ENCODE results near the gene UMAD1.

Gene UMAD1

DNA sequence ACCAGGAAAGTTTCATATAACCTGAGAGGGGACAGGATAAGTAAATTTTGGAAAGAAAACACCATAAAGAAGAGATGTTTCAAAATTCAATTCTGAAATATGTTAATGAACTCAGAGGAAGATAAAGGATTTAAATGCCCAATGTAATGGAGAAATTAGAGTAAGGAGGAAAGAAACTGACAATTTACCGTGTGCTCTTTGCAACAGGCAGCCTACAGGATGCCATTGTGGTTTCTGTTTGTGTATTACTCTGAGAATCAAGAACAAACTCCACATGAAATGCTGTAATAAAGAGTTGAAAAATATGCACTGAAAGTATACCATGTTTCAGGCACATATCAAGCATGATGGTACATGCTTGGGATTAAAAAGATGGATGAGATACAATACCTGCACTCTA lies 283.3 kb downstream of the UMAD1 start:
- TF ChIP-seq SIN3A (IDR thresholded peaks at IDR 0.05; ENCODE audit: borderline replicate concordance, insufficient read depth, low read length), result no peak
- TF ChIP-seq, protein P1, sequence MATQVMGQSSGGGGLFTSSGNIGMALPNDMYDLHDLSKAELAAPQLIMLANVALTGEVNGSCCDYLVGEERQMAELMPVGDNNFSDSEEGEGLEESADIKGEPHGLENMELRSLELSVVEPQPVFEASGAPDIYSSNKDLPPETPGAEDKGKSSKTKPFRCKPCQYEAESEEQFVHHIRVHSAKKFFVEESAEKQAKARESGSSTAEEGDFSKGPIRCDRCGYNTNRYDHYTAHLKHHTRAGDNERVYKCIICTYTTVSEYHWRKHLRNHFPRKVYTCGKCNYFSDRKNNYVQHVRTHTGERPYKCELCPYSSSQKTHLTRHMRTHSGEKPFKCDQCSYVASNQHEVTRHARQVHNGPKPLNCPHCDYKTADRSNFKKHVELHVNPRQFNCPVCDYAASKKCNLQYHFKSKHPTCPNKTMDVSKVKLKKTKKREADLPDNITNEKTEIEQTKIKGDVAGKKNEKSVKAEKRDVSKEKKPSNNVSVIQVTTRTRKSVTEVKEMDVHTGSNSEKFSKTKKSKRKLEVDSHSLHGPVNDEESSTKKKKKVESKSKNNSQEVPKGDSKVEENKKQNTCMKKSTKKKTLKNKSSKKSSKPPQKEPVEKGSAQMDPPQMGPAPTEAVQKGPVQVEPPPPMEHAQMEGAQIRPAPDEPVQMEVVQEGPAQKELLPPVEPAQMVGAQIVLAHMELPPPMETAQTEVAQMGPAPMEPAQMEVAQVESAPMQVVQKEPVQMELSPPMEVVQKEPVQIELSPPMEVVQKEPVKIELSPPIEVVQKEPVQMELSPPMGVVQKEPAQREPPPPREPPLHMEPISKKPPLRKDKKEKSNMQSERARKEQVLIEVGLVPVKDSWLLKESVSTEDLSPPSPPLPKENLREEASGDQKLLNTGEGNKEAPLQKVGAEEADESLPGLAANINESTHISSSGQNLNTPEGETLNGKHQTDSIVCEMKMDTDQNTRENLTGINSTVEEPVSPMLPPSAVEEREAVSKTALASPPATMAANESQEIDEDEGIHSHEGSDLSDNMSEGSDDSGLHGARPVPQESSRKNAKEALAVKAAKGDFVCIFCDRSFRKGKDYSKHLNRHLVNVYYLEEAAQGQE (IDR thresholded peaks at IDR 0.05; ENCODE audit: insufficient read depth in 1 of 2, low read depth in 2 of 2, low read length in 2 of 2), result no peak
- TF ChIP-seq TAF1 (IDR thresholded peaks at IDR 0.05; ENCODE audit: borderline replicate concordance, insufficient read depth, low read length), result no peak
- TF ChIP-seq POLR2AphosphoS5 (IDR thresholded peaks at IDR 0.05; ENCODE audit: low read depth, low read length), result no peak
- no peak for TF ChIP-seq FOXP2 (optimal IDR thresholded peaks at IDR 0.05; ENCODE audit: borderline replicate concordance, extremely low read depth, extremely low read length, insufficient read depth)

DNA sequence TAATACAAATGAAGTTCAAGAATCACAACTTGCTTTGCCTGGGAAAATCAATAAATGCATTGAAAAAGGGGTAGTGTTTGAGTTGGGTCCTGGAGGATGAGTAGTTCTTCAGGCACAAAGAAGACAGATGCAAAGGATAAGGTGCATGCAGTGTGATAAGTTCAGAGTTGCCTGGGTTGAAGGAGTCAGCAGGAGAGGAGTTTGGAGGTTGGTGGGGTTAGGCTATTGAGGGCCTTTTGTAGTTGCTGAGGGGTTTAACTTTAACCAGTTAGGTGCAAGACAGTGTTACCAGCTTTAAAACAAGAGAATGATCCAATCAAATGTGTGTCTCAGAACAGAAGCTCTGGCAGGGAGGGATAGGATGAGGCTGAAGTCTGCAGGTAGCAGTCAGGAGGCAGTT lies 283.8 kb downstream of the UMAD1 start:
- TF ChIP-seq POLR2AphosphoS5 (IDR thresholded peaks at IDR 0.05; ENCODE audit: low read depth, low read length) (no peak), SIN3A (IDR thresholded peaks at IDR 0.05; ENCODE audit: borderline replicate concordance, insufficient read depth, low read length) (no peak), FOXP2 (optimal IDR thresholded peaks at IDR 0.05; ENCODE audit: borderline replicate concordance, extremely low read depth, extremely low read length, insufficient read depth) (no peak), TAF1 (IDR thresholded peaks at IDR 0.05; ENCODE audit: borderline replicate concordance, insufficient read depth, low read length) (no peak)
